ENCODE data around the gene SPPL2B.

- TF ChIP-seq CTCF (IDR thresholded peaks at IDR 0.05; ENCODE audit: poor library complexity, severe bottlenecking) (no peak), EP300 (conservative IDR thresholded peaks at IDR 0.05; ENCODE audit: poor library complexity, severe bottlenecking) (no peak), RAD21 (conservative IDR thresholded peaks at IDR 0.05) (no peak), MXI1 (conservative IDR thresholded peaks at IDR 0.05; ENCODE audit: poor library complexity, severe bottlenecking) (no peak), POLR2AphosphoS5 (IDR thresholded peaks at IDR 0.05) (no peak), EZH2 (IDR thresholded peaks at IDR 0.05; ENCODE audit: borderline replicate concordance, insufficient read depth, low read length, poor library complexity, severe bottlenecking) (no peak), SMC3 (conservative IDR thresholded peaks at IDR 0.05; ENCODE audit: poor library complexity) (no peak), REST (IDR thresholded peaks at IDR 0.05; ENCODE audit: borderline replicate concordance) (no peak)
Measured at GRCh38 chr19:2288338-2288817, 40.1 kb upstream of the SPPL2B start.
